ENCODE results near the gene ATRN.

GRCh38 chr20:3430376-3431069 is 40.3 kb upstream of the ATRN start:
- TF ChIP-seq CTCF (IDR thresholded peaks at IDR 0.05; ENCODE audit: low read length) (no peak), EZH2 (IDR thresholded peaks at IDR 0.05; ENCODE audit: borderline replicate concordance, low read length) (no peak)

Data from OCI-LY1 (cell line).